GM23338 (cell line): Measurements from ENCODE around the gene ISG15. TPM values are rescaled to one million over a fixed set of nuclear protein-coding genes. Genes with fewer than 3 reads are reported as not detected.

Experiments used
- ATAC-seq: fragments of 200-7000 bp; cut with Tn5 transposase; 3 replicates; pipeline ENCODE4 v1.9.1; 2020
- DNase-seq: peaks from one replicate; pipeline ENCODE4 v3.0.0-alpha.2; 2015; ENCODE audit warnings: low spot score
- H2AFZ ChIP-seq: fragments of 200-600 bp; sonication (generic); 2 replicates; pipeline ENCODE4 v1.8.0; 2016; ENCODE audit warnings: antibody characterized with exemption, mild to moderate bottlenecking, moderate library complexity
- H3F3A ChIP-seq: fragments of 200-600 bp; sonication (generic); replicated peaks from 2 replicates; pipeline ENCODE4 v1.8.0; 2017; ENCODE audit warnings: antibody characterized with exemption, mixed run types, low read depth
- H3K27ac ChIP-seq: fragments of 200-600 bp; sonication (generic); 2 replicates; pipeline ENCODE4 v1.6.1; 2016; ENCODE audit warnings: low read depth
- H3K27me3 ChIP-seq: fragments of 200-600 bp; sonication (generic); 2 replicates; pipeline ENCODE4 v1.8.0; 2016; ENCODE audit warnings: mild to moderate bottlenecking, mixed run types, moderate library complexity; ENCODE audit not compliant: insufficient read depth
- H3K36me3 ChIP-seq: fragments of 200-600 bp; sonication (generic); 2 replicates; pipeline ENCODE4 v1.8.0; 2016; ENCODE audit warnings: mild to moderate bottlenecking; ENCODE audit not compliant: insufficient read depth
- H3K4me1 ChIP-seq: fragments of 200-600 bp; sonication (generic); 2 replicates; pipeline ENCODE4 v1.8.0; 2016; ENCODE audit warnings: mild to moderate bottlenecking, moderate library complexity; ENCODE audit not compliant: insufficient read depth
- H3K4me2 ChIP-seq: fragments of 200-600 bp; sonication (generic); 2 replicates; pipeline ENCODE4 v1.7.1; 2017; ENCODE audit warnings: mixed run types
- H3K4me3 ChIP-seq: fragments of 200-600 bp; sonication (generic); 2 replicates; pipeline ENCODE4 v1.6.1; 2016; ENCODE audit warnings: mixed run types
- H3K79me2 ChIP-seq: fragments of 200-600 bp; sonication (generic); replicated peaks from 2 replicates; pipeline ENCODE4 v1.8.0; 2017; ENCODE audit warnings: mild to moderate bottlenecking; ENCODE audit not compliant: insufficient read depth
- H3K9me2 ChIP-seq: fragments of 200-600 bp; sonication (generic); 2 replicates; pipeline ENCODE4 v1.8.0; 2017; ENCODE audit not compliant: insufficient read depth
- H4K20me1 ChIP-seq: fragments of 200-600 bp; sonication (generic); replicated peaks from 2 replicates; pipeline ENCODE4 v1.8.0; 2017; ENCODE audit warnings: mild to moderate bottlenecking; ENCODE audit not compliant: insufficient read depth
- H3K27ac Mint-ChIP-seq: 2 replicates; pipeline ENCODE4 v1.8.0; 2020; ENCODE audit warnings: inconsistent platforms, mild to moderate bottlenecking, moderate library complexity, mixed read lengths
- H3K27me3 Mint-ChIP-seq: 3 replicates; pipeline ENCODE4 v1.8.0; 2022; ENCODE audit warnings: low read depth, mild to moderate bottlenecking, moderate library complexity, mixed read lengths, inconsistent platforms; ENCODE audit not compliant: insufficient read depth, poor library complexity
- H3K36me3 Mint-ChIP-seq: 3 replicates; pipeline ENCODE4 v1.8.0; 2021; ENCODE audit warnings: low read depth, mild to moderate bottlenecking, inconsistent platforms, moderate library complexity, mixed read lengths
- H3K4me1 Mint-ChIP-seq: 3 replicates; pipeline ENCODE4 v1.8.0; 2020; ENCODE audit warnings: mild to moderate bottlenecking, inconsistent platforms, mixed read lengths
- H3K4me3 Mint-ChIP-seq: 3 replicates; pipeline ENCODE4 v1.8.0; 2021; ENCODE audit warnings: moderate library complexity, mild to moderate bottlenecking, inconsistent platforms, mixed read lengths
- H3K9me3 Mint-ChIP-seq: 3 replicates; pipeline ENCODE4 v1.8.0; 2020; ENCODE audit warnings: moderate library complexity, mild to moderate bottlenecking, inconsistent platforms, mixed read lengths
- CREB1 ChIP-seq: fragments of 250-450 bp; sonication (Bioruptor Pico); IDR thresholded peaks from 2 replicates; pipeline ENCODE4 v1.5.0; 2020; ENCODE audit warnings: low read depth, mild to moderate bottlenecking, moderate library complexity
- EZH2 ChIP-seq: fragments of 200-600 bp; sonication (generic); IDR thresholded peaks from one replicate; pipeline ENCODE4 v1.8.0; 2017; ENCODE audit warnings: antibody characterized with exemption, mild to moderate bottlenecking, low read depth; ENCODE audit not compliant: unreplicated experiment
- JUNB ChIP-seq: IDR thresholded peaks from one replicate; pipeline ENCODE4 v1.6.1; 2016; ENCODE audit warnings: antibody characterized with exemption; ENCODE audit not compliant: unreplicated experiment
- NANOG ChIP-seq: IDR thresholded peaks from 2 replicates; pipeline ENCODE4 v1.6.1; 2016; ENCODE audit warnings: antibody characterized with exemption, borderline replicate concordance
- STAT1 ChIP-seq: IDR thresholded peaks from one replicate; pipeline ENCODE4 v1.6.1; 2016; ENCODE audit warnings: antibody characterized with exemption; ENCODE audit not compliant: unreplicated experiment
- ZNF114 ChIP-seq: fragments of 250-450 bp; sonication (Bioruptor Pico); IDR thresholded peaks from 2 replicates; pipeline ENCODE4 v1.5.0; 2020; ENCODE audit warnings: mild to moderate bottlenecking, moderate library complexity
- ZNF331 ChIP-seq: fragments of 250-450 bp; sonication (Bioruptor Pico); IDR thresholded peaks from 2 replicates; pipeline ENCODE4 v1.5.0; 2020; ENCODE audit warnings: low read depth, mild to moderate bottlenecking, moderate library complexity
- polyA plus RNA-seq: library from polyadenylated mRNA; unstranded; fragments of >200 nt; fragmentation: Nextera tagmentation; extraction: Ambion mirVana; gene quantifications from 2 replicates; pipeline ENCODE4 v1.2.1, GENCODE V29; 2016
- total RNA-seq: library from RNA; depleted of rRNA; stranded (reverse); fragments of >200 nt; shearing (Covaris generic); gene quantifications from 2 replicates; pipeline ENCODE4 v1.2.3, GENCODE V29; 2014
- TF ChIP-seq, protein P1 (sequence below): IDR thresholded peaks from 2 replicates; pipeline ENCODE4 v1.6.1; 2016; ENCODE audit warnings: antibody characterized with exemption
- TF ChIP-seq, protein P2 (sequence below), 2 experiments: fragments of 200-600 bp in 1 of 2; sonication (generic) in 1 of 2; conservative IDR thresholded peaks; 2 replicates each; pipeline versions ENCODE4 v1.5.1 to v1.6.1; 2016 to 2017; ENCODE audit warnings: antibody characterized with exemption in 2 of 2, low read depth in 2 of 2, mild to moderate bottlenecking in 2 of 2, moderate library complexity in 1 of 2
- TF ChIP-seq, protein P3 (sequence below): fragments of 250-450 bp; sonication (Bioruptor Pico); IDR thresholded peaks from 2 replicates; pipeline ENCODE4 v1.5.0; 2020; ENCODE audit warnings: mild to moderate bottlenecking, moderate library complexity

Gene ISG15
- total and polyA plus RNA-seq, 2 experiments from 2014 or later = 52.9 to 101 TPM

GRCh38 chr1:1053022-1053421 lies 39.7 kb downstream of the ISG15 start:
- Histone ChIP-seq H3K27me3 (peaks cover 8% of the 10 kb centered on the region), H3K4me1 (no peaks in the 10 kb centered on the region; the same call in 1 of the 2 replicates), H2AFZ (no peak overlapping the region), H4K20me1 (no peaks in the 10 kb centered on the region; the same call in 1 of the 2 replicates), H3K4me2 (no peak overlapping the region), H3F3A (0 out of 2 replicates have a peak, but pooled peaks cover 13% of the 10 kb centered on the region), H3K9me2 (no peaks in the 10 kb centered on the region), H3K4me3 (no peak overlapping the region), H3K27ac (no peak overlapping the region), H3K79me2 (no peaks in the 10 kb centered on the region), H3K36me3 (peaks cover 4% of the 10 kb centered on the region; the same call in 1 of the 2 replicates)
- ATAC-seq = no peak
- DNase-seq = no peak
- H3K4me3 Mint-ChIP-seq = no peak overlapping the region
- peaks cover 16% of the 10 kb centered on the region for H3K27me3 Mint-ChIP-seq
- H3K27ac Mint-ChIP-seq = no peak overlapping the region
- peaks cover 21% of the 10 kb centered on the region for H3K36me3 Mint-ChIP-seq
- TF ChIP-seq NANOG = no peak
- TF ChIP-seq, protein P1, sequence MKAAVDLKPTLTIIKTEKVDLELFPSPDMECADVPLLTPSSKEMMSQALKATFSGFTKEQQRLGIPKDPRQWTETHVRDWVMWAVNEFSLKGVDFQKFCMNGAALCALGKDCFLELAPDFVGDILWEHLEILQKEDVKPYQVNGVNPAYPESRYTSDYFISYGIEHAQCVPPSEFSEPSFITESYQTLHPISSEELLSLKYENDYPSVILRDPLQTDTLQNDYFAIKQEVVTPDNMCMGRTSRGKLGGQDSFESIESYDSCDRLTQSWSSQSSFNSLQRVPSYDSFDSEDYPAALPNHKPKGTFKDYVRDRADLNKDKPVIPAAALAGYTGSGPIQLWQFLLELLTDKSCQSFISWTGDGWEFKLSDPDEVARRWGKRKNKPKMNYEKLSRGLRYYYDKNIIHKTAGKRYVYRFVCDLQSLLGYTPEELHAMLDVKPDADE = no peak
- TF ChIP-seq, protein P2, sequence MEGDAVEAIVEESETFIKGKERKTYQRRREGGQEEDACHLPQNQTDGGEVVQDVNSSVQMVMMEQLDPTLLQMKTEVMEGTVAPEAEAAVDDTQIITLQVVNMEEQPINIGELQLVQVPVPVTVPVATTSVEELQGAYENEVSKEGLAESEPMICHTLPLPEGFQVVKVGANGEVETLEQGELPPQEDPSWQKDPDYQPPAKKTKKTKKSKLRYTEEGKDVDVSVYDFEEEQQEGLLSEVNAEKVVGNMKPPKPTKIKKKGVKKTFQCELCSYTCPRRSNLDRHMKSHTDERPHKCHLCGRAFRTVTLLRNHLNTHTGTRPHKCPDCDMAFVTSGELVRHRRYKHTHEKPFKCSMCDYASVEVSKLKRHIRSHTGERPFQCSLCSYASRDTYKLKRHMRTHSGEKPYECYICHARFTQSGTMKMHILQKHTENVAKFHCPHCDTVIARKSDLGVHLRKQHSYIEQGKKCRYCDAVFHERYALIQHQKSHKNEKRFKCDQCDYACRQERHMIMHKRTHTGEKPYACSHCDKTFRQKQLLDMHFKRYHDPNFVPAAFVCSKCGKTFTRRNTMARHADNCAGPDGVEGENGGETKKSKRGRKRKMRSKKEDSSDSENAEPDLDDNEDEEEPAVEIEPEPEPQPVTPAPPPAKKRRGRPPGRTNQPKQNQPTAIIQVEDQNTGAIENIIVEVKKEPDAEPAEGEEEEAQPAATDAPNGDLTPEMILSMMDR (conservative IDR thresholded peaks at IDR 0.05; ENCODE audit: low read depth in 2 of 2) = no peak
- no peaks in the 10 kb centered on the region for H3K4me1 Mint-ChIP-seq
- H3K9me3 Mint-ChIP-seq = peaks cover 2% of the 10 kb centered on the region; the same call in 1 of the 3 replicates

DNA sequence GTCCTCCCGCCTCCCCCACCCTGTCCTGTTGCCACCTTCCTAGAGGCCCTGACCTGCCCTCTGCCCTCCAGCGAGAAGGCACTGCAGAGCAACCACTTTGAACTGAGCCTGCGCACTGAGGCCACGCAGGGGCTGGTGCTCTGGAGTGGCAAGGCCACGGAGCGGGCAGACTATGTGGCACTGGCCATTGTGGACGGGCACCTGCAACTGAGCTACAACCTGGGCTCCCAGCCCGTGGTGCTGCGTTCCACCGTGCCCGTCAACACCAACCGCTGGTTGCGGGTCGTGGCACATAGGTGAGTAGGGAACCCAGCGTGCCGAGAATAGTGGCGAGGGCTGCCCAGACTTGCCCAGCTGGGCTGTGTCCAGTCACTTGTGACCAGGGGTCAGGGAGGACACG lies 40.4 kb downstream of the ISG15 start:
- H3K79me2 ChIP-seq = no peaks in the 10 kb centered on the region
- Mint-ChIP-seq H3K36me3 (peaks cover 18% of the 10 kb centered on the region), H3K4me1 (peaks cover 3% of the 10 kb centered on the region; the same call in 2 of the 3 replicates), H3K9me3 (peaks cover 2% of the 10 kb centered on the region; the same call in 1 of the 3 replicates), H3K27me3 (peaks cover 23% of the 10 kb centered on the region), H3K27ac (no peak overlapping the region), H3K4me3 (no peak overlapping the region)
- no peaks in the 10 kb centered on the region; the same call in 1 of the 2 replicates for H4K20me1 ChIP-seq
- H3K4me2 ChIP-seq = no peak overlapping the region
- H3K27ac ChIP-seq = no peak overlapping the region
- H2AFZ ChIP-seq = no peak overlapping the region
- DNase-seq (no peak), ATAC-seq (no peak)
- H3K36me3 ChIP-seq = peaks cover 4% of the 10 kb centered on the region; the same call in 1 of the 2 replicates
- peaks cover 14% of the 10 kb centered on the region for H3K27me3 ChIP-seq
- no peak overlapping the region for H3K4me3 ChIP-seq
- no peaks in the 10 kb centered on the region for H3K9me2 ChIP-seq
- 0 out of 2 replicates have a peak, but pooled peaks cover 13% of the 10 kb centered on the region for H3F3A ChIP-seq
- no peaks in the 10 kb centered on the region; the same call in 1 of the 2 replicates for H3K4me1 ChIP-seq
- no peak for TF ChIP-seq ZNF114 (CRISPR knock-in tag)
- TF ChIP-seq CREB1 = no peak
- no peak for TF ChIP-seq STAT1
- TF ChIP-seq, protein P1 = no peak
- TF ChIP-seq NANOG = no peak
- no peak for TF ChIP-seq ZNF331 (CRISPR knock-in tag)
- TF ChIP-seq, protein P3, sequence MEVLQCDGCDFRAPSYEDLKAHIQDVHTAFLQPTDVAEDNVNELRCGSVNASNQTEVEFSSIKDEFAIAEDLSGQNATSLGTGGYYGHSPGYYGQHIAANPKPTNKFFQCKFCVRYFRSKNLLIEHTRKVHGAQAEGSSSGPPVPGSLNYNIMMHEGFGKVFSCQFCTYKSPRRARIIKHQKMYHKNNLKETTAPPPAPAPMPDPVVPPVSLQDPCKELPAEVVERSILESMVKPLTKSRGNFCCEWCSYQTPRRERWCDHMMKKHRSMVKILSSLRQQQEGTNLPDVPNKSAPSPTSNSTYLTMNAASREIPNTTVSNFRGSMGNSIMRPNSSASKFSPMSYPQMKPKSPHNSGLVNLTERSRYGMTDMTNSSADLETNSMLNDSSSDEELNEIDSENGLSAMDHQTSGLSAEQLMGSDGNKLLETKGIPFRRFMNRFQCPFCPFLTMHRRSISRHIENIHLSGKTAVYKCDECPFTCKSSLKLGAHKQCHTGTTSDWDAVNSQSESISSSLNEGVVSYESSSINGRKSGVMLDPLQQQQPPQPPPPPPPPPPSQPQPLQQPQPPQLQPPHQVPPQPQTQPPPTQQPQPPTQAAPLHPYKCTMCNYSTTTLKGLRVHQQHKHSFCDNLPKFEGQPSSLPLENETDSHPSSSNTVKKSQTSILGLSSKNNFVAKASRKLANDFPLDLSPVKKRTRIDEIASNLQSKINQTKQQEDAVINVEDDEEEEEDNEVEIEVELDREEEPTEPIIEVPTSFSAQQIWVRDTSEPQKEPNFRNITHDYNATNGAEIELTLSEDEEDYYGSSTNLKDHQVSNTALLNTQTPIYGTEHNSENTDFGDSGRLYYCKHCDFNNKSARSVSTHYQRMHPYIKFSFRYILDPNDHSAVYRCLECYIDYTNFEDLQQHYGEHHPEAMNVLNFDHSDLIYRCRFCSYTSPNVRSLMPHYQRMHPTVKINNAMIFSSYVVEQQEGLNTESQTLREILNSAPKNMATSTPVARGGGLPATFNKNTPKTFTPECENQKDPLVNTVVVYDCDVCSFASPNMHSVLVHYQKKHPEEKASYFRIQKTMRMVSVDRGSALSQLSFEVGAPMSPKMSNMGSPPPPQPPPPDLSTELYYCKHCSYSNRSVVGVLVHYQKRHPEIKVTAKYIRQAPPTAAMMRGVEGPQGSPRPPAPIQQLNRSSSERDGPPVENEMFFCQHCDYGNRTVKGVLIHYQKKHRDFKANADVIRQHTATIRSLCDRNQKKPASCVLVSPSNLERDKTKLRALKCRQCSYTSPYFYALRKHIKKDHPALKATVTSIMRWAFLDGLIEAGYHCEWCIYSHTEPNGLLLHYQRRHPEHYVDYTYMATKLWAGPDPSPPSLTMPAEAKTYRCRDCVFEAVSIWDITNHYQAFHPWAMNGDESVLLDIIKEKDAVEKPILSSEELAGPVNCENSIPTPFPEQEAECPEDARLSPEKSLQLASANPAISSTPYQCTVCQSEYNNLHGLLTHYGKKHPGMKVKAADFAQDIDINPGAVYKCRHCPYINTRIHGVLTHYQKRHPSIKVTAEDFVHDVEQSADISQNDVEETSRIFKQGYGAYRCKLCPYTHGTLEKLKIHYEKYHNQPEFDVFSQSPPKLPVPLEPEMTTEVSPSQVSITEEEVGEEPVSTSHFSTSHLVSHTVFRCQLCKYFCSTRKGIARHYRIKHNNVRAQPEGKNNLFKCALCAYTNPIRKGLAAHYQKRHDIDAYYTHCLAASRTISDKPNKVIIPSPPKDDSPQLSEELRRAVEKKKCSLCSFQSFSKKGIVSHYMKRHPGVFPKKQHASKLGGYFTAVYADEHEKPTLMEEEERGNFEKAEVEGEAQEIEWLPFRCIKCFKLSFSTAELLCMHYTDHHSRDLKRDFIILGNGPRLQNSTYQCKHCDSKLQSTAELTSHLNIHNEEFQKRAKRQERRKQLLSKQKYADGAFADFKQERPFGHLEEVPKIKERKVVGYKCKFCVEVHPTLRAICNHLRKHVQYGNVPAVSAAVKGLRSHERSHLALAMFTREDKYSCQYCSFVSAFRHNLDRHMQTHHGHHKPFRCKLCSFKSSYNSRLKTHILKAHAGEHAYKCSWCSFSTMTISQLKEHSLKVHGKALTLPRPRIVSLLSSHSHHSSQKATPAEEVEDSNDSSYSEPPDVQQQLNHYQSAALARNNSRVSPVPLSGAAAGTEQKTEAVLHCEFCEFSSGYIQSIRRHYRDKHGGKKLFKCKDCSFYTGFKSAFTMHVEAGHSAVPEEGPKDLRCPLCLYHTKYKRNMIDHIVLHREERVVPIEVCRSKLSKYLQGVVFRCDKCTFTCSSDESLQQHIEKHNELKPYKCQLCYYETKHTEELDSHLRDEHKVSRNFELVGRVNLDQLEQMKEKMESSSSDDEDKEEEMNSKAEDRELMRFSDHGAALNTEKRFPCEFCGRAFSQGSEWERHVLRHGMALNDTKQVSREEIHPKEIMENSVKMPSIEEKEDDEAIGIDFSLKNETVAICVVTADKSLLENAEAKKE (CRISPR knock-in tag) = no peak
- no peak for TF ChIP-seq JUNB
- TF ChIP-seq EZH2 = no peak
